H9 (cell line): ENCODE data around the gene G3BP2. TPM values are rescaled to one million over a fixed set of nuclear protein-coding genes. Genes with fewer than 3 reads are reported as not detected.

Experiments
- DNase-seq: peaks from one replicate; pipeline ENCODE4 v3.0.0-alpha.2; 2017
- H2AFZ ChIP-seq: one replicate; pipeline ENCODE4 v1.6.1; 2013; ENCODE audit warnings: mild to moderate bottlenecking, low read length, control low read depth, moderate library complexity
- H2AK5ac ChIP-seq: 2 replicates; pipeline ENCODE4 v1.6.1; 2013; ENCODE audit warnings: low read length, control low read depth, mixed read lengths; ENCODE audit not compliant: insufficient read length
- H2BK120ac ChIP-seq: one replicate; pipeline ENCODE4 v1.6.1; 2013; ENCODE audit warnings: low read depth, mild to moderate bottlenecking, low read length, control low read depth, inconsistent platforms; ENCODE audit not compliant: poor library complexity, severe bottlenecking
- H2BK12ac ChIP-seq: 2 replicates; pipeline ENCODE4 v1.6.1; 2013; ENCODE audit warnings: low read length, control low read depth, mixed read lengths, low read depth; ENCODE audit not compliant: insufficient read length
- H2BK15ac ChIP-seq: 2 replicates; pipeline ENCODE4 v1.6.1; 2013; ENCODE audit warnings: low read depth, low read length, control low read depth
- H2BK20ac ChIP-seq: one replicate; pipeline ENCODE4 v1.6.1; 2013; ENCODE audit warnings: low read depth, mild to moderate bottlenecking, low read length, control low read depth, inconsistent platforms; ENCODE audit not compliant: poor library complexity, severe bottlenecking
- H2BK5ac ChIP-seq: 2 replicates; pipeline ENCODE4 v1.6.1; 2013; ENCODE audit warnings: low read length, control low read depth, mixed read lengths; ENCODE audit not compliant: insufficient read length
- H3K14ac ChIP-seq: 2 replicates; pipeline ENCODE4 v1.6.1; 2013; ENCODE audit warnings: low read length, control low read depth; ENCODE audit not compliant: insufficient read depth
- H3K18ac ChIP-seq: 2 replicates; pipeline ENCODE4 v1.6.1; 2013; ENCODE audit warnings: low read depth, mild to moderate bottlenecking, mixed read lengths, low read length, control low read depth; ENCODE audit not compliant: insufficient read length
- H3K23ac ChIP-seq: 2 replicates; pipeline ENCODE4 v1.6.1; 2013; ENCODE audit warnings: low read length, control low read depth, mixed read lengths, low read depth; ENCODE audit not compliant: insufficient read length
- H3K23me2 ChIP-seq: 2 replicates; pipeline ENCODE4 v1.6.1; 2013; ENCODE audit warnings: low read depth, mild to moderate bottlenecking, mixed read lengths, low read length, control low read depth; ENCODE audit not compliant: insufficient read length, poor library complexity, severe bottlenecking
- H3K27ac ChIP-seq: 2 replicates; pipeline ENCODE4 v1.5.1; 2013; ENCODE audit warnings: low read length, control low read depth, mixed read lengths, low read depth; ENCODE audit not compliant: insufficient read length
- H3K27me3 ChIP-seq: 2 replicates; pipeline ENCODE4 v1.6.1; 2013; ENCODE audit warnings: low read length, control low read depth, inconsistent platforms; ENCODE audit not compliant: insufficient read depth
- H3K4ac ChIP-seq: 2 replicates; pipeline ENCODE4 v1.6.1; 2013; ENCODE audit warnings: low read depth, mild to moderate bottlenecking, control low read depth, inconsistent platforms, low read length, moderate library complexity
- H3K4me1 ChIP-seq: 2 replicates; pipeline ENCODE4 v1.6.1; 2013; ENCODE audit warnings: low read length, control low read depth, inconsistent platforms; ENCODE audit not compliant: insufficient read depth
- H3K4me2 ChIP-seq: 2 replicates; pipeline ENCODE4 v1.6.1; 2013; ENCODE audit warnings: low read length, control low read depth, mixed read lengths; ENCODE audit not compliant: insufficient read length, insufficient read depth
- H3K56ac ChIP-seq: 2 replicates; pipeline ENCODE4 v1.6.1; 2013; ENCODE audit warnings: low read depth, mild to moderate bottlenecking, mixed read lengths, low read length, control low read depth; ENCODE audit not compliant: insufficient read length
- H3K79me1 ChIP-seq: 2 replicates; pipeline ENCODE4 v1.6.1; 2013; ENCODE audit warnings: low read depth, mild to moderate bottlenecking, moderate library complexity, low read length, control low read depth, inconsistent platforms; ENCODE audit not compliant: insufficient read depth, poor library complexity, severe bottlenecking
- H3K79me2 ChIP-seq: 2 replicates; pipeline ENCODE4 v1.6.1; 2013; ENCODE audit warnings: low read length, control low read depth, inconsistent platforms; ENCODE audit not compliant: insufficient read depth
- H3K9ac ChIP-seq: 2 replicates; pipeline ENCODE4 v1.6.1; 2013; ENCODE audit warnings: low read length, control low read depth, mixed read lengths; ENCODE audit not compliant: insufficient read length; ENCODE audit errors: extremely low read depth
- H3K9me3 ChIP-seq: one replicate; pipeline ENCODE4 v1.6.1; 2013; ENCODE audit warnings: low read depth, low read length, inconsistent platforms; ENCODE audit not compliant: control insufficient read depth
- H3T11ph ChIP-seq: one replicate; pipeline ENCODE4 v1.6.1; 2013; ENCODE audit warnings: mild to moderate bottlenecking, low read length, control low read depth, inconsistent platforms
- H4K20me1 ChIP-seq: one replicate; pipeline ENCODE4 v1.6.1; 2013; ENCODE audit not compliant: control insufficient read depth, insufficient read length, insufficient read depth
- H4K5ac ChIP-seq: 2 replicates; pipeline ENCODE4 v1.6.1; 2013; ENCODE audit warnings: low read depth, mild to moderate bottlenecking, mixed read lengths, low read length, control low read depth; ENCODE audit not compliant: insufficient read length
- H4K8ac ChIP-seq: replicated peaks from 2 replicates; pipeline ENCODE4 v1.6.1; 2013; ENCODE audit warnings: low read length, control low read depth, mixed read lengths, low read depth; ENCODE audit not compliant: insufficient read length
- H4K91ac ChIP-seq: 2 replicates; pipeline ENCODE4 v1.6.1; 2013; ENCODE audit warnings: low read depth, mild to moderate bottlenecking, moderate library complexity, mixed read lengths, low read length, control low read depth; ENCODE audit not compliant: insufficient read length
- H3K27ac Mint-ChIP-seq, 3 experiments: 2 replicates in 2 of 3; 3 replicates in 1 of 3; pipeline ENCODE4 v1.8.0; 2020 to 2021; ENCODE audit warnings: mixed read lengths in 3 of 3, mild to moderate bottlenecking in 1 of 3, moderate library complexity in 1 of 3
- H3K27me3 Mint-ChIP-seq: 2 replicates; pipeline ENCODE4 v1.8.0; 2021; ENCODE audit warnings: low read depth, mild to moderate bottlenecking, moderate library complexity, mixed read lengths
- H3K36me3 Mint-ChIP-seq, 3 experiments: 2 replicates in 2 of 3; 3 replicates in 1 of 3; pipeline ENCODE4 v1.8.0; 2020 to 2021; ENCODE audit warnings: low read depth in 3 of 3, mixed read lengths in 3 of 3; ENCODE audit not compliant: insufficient read depth in 1 of 3
- H3K4me1 Mint-ChIP-seq, 2 experiments: 2 replicates each; pipeline ENCODE4 v1.8.0; 2020; ENCODE audit warnings: mixed read lengths in 2 of 2
- H3K4me3 Mint-ChIP-seq, 2 experiments: 2 replicates in 1 of 2; 3 replicates in 1 of 2; pipeline ENCODE4 v1.8.0; 2020 to 2021; ENCODE audit warnings: mild to moderate bottlenecking in 2 of 2, mixed read lengths in 2 of 2, moderate library complexity in 1 of 2
- H3K9me3 Mint-ChIP-seq, 2 experiments: 2 replicates in 1 of 2; 3 replicates in 1 of 2; pipeline ENCODE4 v1.8.0; 2020; ENCODE audit warnings: mild to moderate bottlenecking in 2 of 2, mixed read lengths in 2 of 2, moderate library complexity in 1 of 2
- WGBS: extraction: QIAGEN DNeasy Blood & Tissue Kit; methylation state at CpG from one replicate; pipeline ENCODE4 v1.1.7; 2013; ENCODE audit warnings: missing lambda C conversion rate, low lambda C conversion rate, mixed read lengths; ENCODE audit not compliant: insufficient read length; ENCODE audit errors: extremely low coverage; 5-methylcytosine and 5-hydroxymethylcytosine counted together
- total RNA-seq: library from RNA; stranded (reverse); gene quantifications from 2 replicates; pipeline ENCODE4 v1.2.1, GENCODE V29; 2021
- TF ChIP-seq, protein P1 (sequence below): fragments of 200-600 bp; sonication (generic); conservative IDR thresholded peaks from 3 replicates; pipeline ENCODE4 v1.8.0; 2021; ENCODE audit warnings: antibody characterized with exemption, mild to moderate bottlenecking

Gene G3BP2
- total RNA-seq, 1 experiment from 2014 or later = 405 TPM

- Histone ChIP-seq H2BK15ac (no peak overlapping the region), H3K14ac (no peak overlapping the region), H4K8ac (no peak overlapping the region), H4K20me1 (no peaks in the 10 kb centered on the region), H3K9ac (no peak overlapping the region), H3T11ph (no peak overlapping the region), H3K27me3 (no peaks in the 10 kb centered on the region), H3K4ac (no peak overlapping the region), H3K56ac (no peak overlapping the region), H4K91ac (no peak overlapping the region), H2BK20ac (no peak overlapping the region), H3K79me2 (peaks cover 9% of the 10 kb centered on the region; the same call in 1 of the 2 replicates), H3K79me1 (no peaks in the 10 kb centered on the region), H3K23me2 (no peaks in the 10 kb centered on the region), H3K27ac (no peak overlapping the region), H2AK5ac (no peak overlapping the region), H3K18ac (no peak overlapping the region), H3K23ac (no peak overlapping the region), H2BK12ac (no peak overlapping the region), H3K4me2 (no peak overlapping the region), H2BK5ac (no peak overlapping the region), H2BK120ac (no peak overlapping the region), H3K4me1 (peaks cover 4% of the 10 kb centered on the region; the same call in 1 of the 2 replicates), H2AFZ (no peak overlapping the region), H3K9me3 (no peaks in the 10 kb centered on the region), H4K5ac (no peak overlapping the region)
- H3K27ac Mint-ChIP-seq = peak overlapping the region in 1 of 3 experiments; percentile 28; a peak in 1 of 7 replicates
- H3K4me1 Mint-ChIP-seq = peaks cover 20 to 26% of the 10 kb centered on the region in 2 experiments
- H3K27me3 Mint-ChIP-seq = no peaks in the 10 kb centered on the region
- WGBS = no CpG with 5 or more reads among the region's 3 CpGs
- no peak for DNase-seq
- H3K9me3 Mint-ChIP-seq = no peaks in the 10 kb centered on the region
- H3K4me3 Mint-ChIP-seq = no peak overlapping the region
- TF ChIP-seq, protein P1, sequence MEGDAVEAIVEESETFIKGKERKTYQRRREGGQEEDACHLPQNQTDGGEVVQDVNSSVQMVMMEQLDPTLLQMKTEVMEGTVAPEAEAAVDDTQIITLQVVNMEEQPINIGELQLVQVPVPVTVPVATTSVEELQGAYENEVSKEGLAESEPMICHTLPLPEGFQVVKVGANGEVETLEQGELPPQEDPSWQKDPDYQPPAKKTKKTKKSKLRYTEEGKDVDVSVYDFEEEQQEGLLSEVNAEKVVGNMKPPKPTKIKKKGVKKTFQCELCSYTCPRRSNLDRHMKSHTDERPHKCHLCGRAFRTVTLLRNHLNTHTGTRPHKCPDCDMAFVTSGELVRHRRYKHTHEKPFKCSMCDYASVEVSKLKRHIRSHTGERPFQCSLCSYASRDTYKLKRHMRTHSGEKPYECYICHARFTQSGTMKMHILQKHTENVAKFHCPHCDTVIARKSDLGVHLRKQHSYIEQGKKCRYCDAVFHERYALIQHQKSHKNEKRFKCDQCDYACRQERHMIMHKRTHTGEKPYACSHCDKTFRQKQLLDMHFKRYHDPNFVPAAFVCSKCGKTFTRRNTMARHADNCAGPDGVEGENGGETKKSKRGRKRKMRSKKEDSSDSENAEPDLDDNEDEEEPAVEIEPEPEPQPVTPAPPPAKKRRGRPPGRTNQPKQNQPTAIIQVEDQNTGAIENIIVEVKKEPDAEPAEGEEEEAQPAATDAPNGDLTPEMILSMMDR = no peak
- peaks cover 22 to 52% (median 35%) of the 10 kb centered on the region in 3 experiments for H3K36me3 Mint-ChIP-seq
Measured at GRCh38 chr4:75696581-75696980, 23.4 kb upstream of the G3BP2 start.
